ENCODE measurements around the gene ERRFI1. TPM values are rescaled to one million over a fixed set of nuclear protein-coding genes. Genes with fewer than 3 reads are reported as not detected.

ERRFI1 gene
- total RNA-seq, 2 experiments from 2014 or later = 1.5 to 1.9 TPM

DNA sequence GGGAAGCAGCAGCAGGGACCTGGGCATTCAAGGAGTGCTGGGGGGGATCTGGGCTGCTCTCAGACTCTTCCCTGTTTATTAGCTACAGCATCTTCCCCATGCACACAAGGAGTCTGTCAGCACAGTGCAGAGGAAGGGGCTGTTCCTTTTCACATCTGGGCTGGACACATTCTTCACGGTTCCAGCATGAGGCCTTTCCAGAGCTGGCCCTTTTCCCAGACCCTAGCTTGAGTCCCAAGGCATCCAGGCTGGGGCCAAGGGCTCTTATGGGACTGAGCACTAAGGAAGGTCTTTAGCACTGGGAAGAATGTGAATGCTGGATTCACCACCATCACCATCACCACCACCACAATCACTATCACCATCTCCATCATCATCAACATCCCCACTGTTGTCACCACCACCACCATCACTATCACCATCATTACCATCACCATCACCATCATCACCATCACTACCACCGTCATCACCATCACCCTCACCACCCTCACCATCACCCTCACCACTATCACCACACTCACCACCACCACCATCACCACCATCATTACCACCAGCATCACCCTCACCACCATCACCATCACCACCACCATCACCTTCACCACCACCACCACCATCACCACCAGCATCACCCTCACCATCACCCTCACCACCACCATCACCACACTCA lies 36.2 kb downstream of the ERRFI1 start:
- POLR2A ChIA-PET = no interaction called here
- no peaks in the 10 kb centered on the region for H3K27me3 Mint-ChIP-seq
- no peak overlapping the region for H3K27ac Mint-ChIP-seq
- intact Hi-C loops (cut with micrococcal nuclease) = no loop called here
- peaks cover 28% of the 10 kb centered on the region for H3K36me3 Mint-ChIP-seq
- DNase-seq = no peak
- H3K9me3 Mint-ChIP-seq = no peaks in the 10 kb centered on the region
- H3K4me3 Mint-ChIP-seq = no peak overlapping the region
- H3K4me1 Mint-ChIP-seq (ENCODE audit: low read depth) = peaks cover 6% of the 10 kb centered on the region
- CTCF ChIA-PET = interaction anchor here (1.2 kb wide), 1 partner anchor 359 kb away, joined by 3 read pairs; no protein-coding TSS in a partner anchor

DNA sequence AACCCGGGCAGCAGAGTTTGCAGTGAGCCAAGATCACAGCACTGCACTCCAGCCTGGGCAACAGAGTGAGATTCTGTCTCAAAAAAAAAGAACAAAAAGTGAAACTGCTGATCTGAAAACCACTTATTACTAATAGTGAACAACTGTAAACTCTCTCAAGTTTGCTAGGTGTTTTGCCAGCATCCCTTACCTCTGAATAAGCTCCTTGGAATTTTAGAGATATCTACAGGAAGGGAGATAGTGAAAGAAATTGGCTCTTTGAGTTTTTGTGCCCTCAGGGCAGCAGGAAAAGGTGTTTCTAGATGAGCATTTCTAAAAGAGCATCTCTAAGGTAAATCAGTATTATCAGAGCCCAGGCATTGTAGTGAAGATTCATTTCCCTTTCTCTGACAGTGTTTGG lies 37.5 kb downstream of the ERRFI1 start:
- Mint-ChIP-seq H3K27me3 (no peaks in the 10 kb centered on the region), H3K27ac (no peak overlapping the region), H3K9me3 (no peaks in the 10 kb centered on the region), H3K4me3 (no peak overlapping the region), H3K4me1 (ENCODE audit: low read depth) (peaks cover 4% of the 10 kb centered on the region), H3K36me3 (peaks cover 41% of the 10 kb centered on the region)
- CTCF ChIA-PET = interaction anchor here (1.2 kb wide), 1 partner anchor 360 kb away, joined by 3 read pairs; no protein-coding TSS in a partner anchor
- POLR2A ChIA-PET = no interaction called here
- intact Hi-C loops (cut with micrococcal nuclease) = no loop called here
- no peak for DNase-seq

DNA sequence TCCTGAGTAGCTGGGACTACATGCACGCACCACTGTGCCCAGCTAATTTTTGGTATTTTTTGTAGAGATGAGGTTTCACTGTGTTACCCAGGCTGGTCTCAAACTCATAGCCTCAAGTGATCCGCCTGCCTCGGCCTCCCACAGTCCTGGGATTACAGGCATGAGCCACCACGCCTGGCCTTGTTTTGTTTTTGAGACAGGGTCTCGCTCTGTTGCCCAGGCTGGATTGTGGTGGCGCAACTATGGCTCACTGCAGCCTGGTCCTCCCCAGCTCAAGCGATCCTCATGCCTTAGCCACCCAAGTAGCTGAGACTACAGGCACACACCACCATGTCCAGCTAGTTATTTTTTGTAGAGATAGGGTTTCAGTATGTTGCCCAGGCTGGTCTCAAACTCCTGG lies 38.6 kb downstream of the ERRFI1 start:
- Mint-ChIP-seq H3K4me1 (ENCODE audit: low read depth) (peaks cover 5% of the 10 kb centered on the region), H3K36me3 (peaks cover 45% of the 10 kb centered on the region), H3K27me3 (no peaks in the 10 kb centered on the region), H3K9me3 (no peaks in the 10 kb centered on the region), H3K27ac (no peak overlapping the region), H3K4me3 (no peak overlapping the region)
- no peak for DNase-seq
- CTCF ChIA-PET = no interaction called here
- intact Hi-C loops (cut with micrococcal nuclease) = no loop called here
- POLR2A ChIA-PET = no interaction called here

GRCh38 chr1:7985851-7986612 lies 40.1 kb downstream of the ERRFI1 start:
- no peak for DNase-seq
- ChIA-PET CTCF (no interaction called here), POLR2A (no interaction called here)
- Mint-ChIP-seq H3K27ac (no peak overlapping the region), H3K9me3 (no peaks in the 10 kb centered on the region), H3K4me1 (ENCODE audit: low read depth) (peaks cover 9% of the 10 kb centered on the region), H3K36me3 (peaks cover 48% of the 10 kb centered on the region), H3K4me3 (no peak overlapping the region), H3K27me3 (no peaks in the 10 kb centered on the region)
- intact Hi-C loops (cut with micrococcal nuclease) = no loop called here

GRCh38 chr1:7984811-7985210 lies 41.3 kb downstream of the ERRFI1 start:
- POLR2A ChIA-PET = no interaction called here

DNA sequence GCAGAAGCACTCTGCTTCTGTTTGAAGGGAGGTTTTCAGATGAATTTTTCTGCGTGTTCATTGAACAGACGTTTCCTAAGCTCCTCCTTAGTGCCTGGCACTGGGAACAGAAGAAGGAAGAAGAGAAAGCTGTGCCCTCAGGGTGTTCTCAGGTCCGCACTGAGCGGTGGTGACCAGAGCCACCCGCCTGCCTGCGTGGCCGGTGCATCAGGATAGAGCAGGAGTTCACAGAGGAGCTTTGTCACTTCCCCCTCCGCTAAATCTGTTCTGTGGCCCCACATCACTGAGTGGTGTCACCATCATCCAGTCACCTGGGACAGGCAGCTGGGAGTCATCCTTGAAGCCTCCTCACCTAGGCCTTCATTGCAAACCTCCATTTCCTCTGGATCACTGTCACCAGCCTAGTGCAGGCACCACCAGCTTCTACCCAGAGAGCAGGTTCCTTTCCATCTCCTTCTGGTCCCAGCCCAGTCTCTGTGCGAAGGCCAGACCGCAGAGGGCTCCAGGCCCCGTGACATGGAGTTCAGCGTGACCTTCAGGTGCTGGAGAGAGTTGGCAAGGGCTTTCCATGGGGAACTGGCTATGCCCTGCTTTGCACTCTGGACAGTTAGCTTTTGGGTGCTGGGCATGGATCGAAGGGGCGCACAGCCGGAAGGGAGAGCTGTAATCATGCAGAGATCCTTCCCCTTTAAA lies 42.9 kb downstream of the ERRFI1 start:
- no peaks in the 10 kb centered on the region for H3K27me3 Mint-ChIP-seq
- CTCF ChIA-PET = interaction anchor here (0.8 to 3.9 kb wide), 8 partner anchors 8 to 381 kb away, joined by 3 to 30 read pairs (median 4); no protein-coding TSS in a partner anchor
- H3K4me1 Mint-ChIP-seq (ENCODE audit: low read depth) = peaks cover 5% of the 10 kb centered on the region
- peaks cover 45% of the 10 kb centered on the region for H3K36me3 Mint-ChIP-seq
- DNase-seq = no peak
- H3K27ac Mint-ChIP-seq = no peak overlapping the region
- POLR2A ChIA-PET = no interaction called here
- intact Hi-C loops (cut with micrococcal nuclease) = no loop called here
- no peaks in the 10 kb centered on the region for H3K9me3 Mint-ChIP-seq
- H3K4me3 Mint-ChIP-seq = no peak overlapping the region

More at GRCh38 chr1:7984811-7985210, 41.3 kb downstream of the ERRFI1 start:
- CTCF ChIA-PET = interaction anchor here (1.4 to 2.6 kb wide), 4 partner anchors 9 to 366 kb away, joined by 3 to 21 read pairs (median 8); no protein-coding TSS in a partner anchor
- Mint-ChIP-seq H3K4me1 (ENCODE audit: low read depth) (peaks cover 9% of the 10 kb centered on the region), H3K27ac (no peak overlapping the region), H3K36me3 (peaks cover 43% of the 10 kb centered on the region), H3K4me3 (no peak overlapping the region), H3K27me3 (no peaks in the 10 kb centered on the region), H3K9me3 (no peaks in the 10 kb centered on the region)
- no peak for DNase-seq
- intact Hi-C loops (cut with micrococcal nuclease) = no loop called here

- Mint-ChIP-seq H3K36me3 (peaks cover 40% of the 10 kb centered on the region), H3K4me3 (no peak overlapping the region), H3K27ac (no peak overlapping the region), H3K9me3 (no peaks in the 10 kb centered on the region), H3K27me3 (no peaks in the 10 kb centered on the region), H3K4me1 (ENCODE audit: low read depth) (peaks cover 5% of the 10 kb centered on the region)
- ChIA-PET POLR2A (no interaction called here), CTCF (interaction anchor here (1.2 to 3.9 kb wide), 6 partner anchors 32 to 370 kb away, joined by 3 to 30 read pairs (median 4); no protein-coding TSS in a partner anchor)
- DNase-seq = no peak
- intact Hi-C loops (cut with micrococcal nuclease) = no loop called here
Observed at GRCh38 chr1:7980984-7981383, 45.1 kb downstream of the ERRFI1 start.

GRCh38 chr1:7975212-7975865 lies 50.8 kb downstream of the ERRFI1 start:
- Mint-ChIP-seq H3K4me1 (ENCODE audit: low read depth) (peaks cover 2% of the 10 kb centered on the region), H3K27ac (no peak overlapping the region), H3K27me3 (no peaks in the 10 kb centered on the region), H3K4me3 (no peak overlapping the region), H3K9me3 (no peaks in the 10 kb centered on the region), H3K36me3 (peaks cover 39% of the 10 kb centered on the region)
- DNase-seq = peak; percentile 58
- ChIA-PET POLR2A (interaction anchor here (0.6 to 2.4 kb wide), 2 partner anchors 13 to 406 kb away, joined by 3 to 8 read pairs; partner anchors contain the start of gene PARK7), CTCF (interaction anchor here (0.6 to 2.5 kb wide), 15 partner anchors 9 to 375 kb away, joined by 3 to 32 read pairs (median 4); partner anchors contain the start of gene TNFRSF9)
- intact Hi-C loops (cut with micrococcal nuclease) = no loop called here

DNA sequence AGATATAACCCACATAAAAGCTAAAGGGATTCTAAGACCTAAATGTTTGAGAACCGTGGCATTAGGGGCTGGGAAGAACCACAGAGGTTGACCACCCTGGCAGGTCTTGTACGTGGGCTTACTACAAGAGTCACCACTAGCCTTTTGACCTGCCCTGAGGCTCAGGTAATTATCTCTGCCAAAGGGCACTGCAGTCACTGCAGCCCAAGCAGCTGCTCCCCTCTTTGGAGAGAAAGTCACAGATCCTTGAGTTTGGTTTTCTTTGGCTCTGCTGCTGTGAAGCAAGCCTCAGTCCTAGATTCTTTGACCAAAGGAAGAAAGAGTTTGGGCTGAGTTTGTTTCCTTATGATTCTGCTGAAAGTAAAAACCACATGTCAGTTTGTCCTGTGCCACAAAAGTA lies 53.0 kb downstream of the ERRFI1 start:
- H3K4me3 Mint-ChIP-seq = no peak overlapping the region
- ChIA-PET POLR2A (no interaction called here), CTCF (no interaction called here)
- H3K27ac Mint-ChIP-seq = no peak overlapping the region
- no peaks in the 10 kb centered on the region for H3K9me3 Mint-ChIP-seq
- intact Hi-C loops (cut with micrococcal nuclease) = no loop called here
- DNase-seq = no peak
- H3K36me3 Mint-ChIP-seq = peaks cover 45% of the 10 kb centered on the region
- peaks cover 2% of the 10 kb centered on the region for H3K4me1 Mint-ChIP-seq (ENCODE audit: low read depth)
- no peaks in the 10 kb centered on the region for H3K27me3 Mint-ChIP-seq

DNA sequence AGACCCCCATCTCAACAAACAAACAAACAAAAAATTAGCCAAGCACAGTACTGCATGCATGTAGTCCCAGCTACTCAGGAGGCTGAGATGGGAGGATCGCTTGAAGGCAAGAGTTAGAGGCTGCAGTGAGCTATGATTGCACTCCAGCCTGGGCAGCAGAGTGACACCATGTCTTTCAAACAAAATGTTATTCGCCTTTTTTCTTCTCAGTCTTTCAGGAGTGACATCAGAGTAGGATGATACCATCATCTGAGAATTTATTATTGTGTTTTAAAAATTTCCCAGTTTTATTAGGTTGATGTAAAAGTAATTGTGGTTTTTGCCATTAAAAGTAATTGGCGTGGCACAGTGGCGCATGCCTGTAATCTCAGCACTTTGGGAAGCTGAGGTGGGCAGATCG lies 53.8 kb downstream of the ERRFI1 start:
- Mint-ChIP-seq H3K9me3 (no peaks in the 10 kb centered on the region), H3K36me3 (peaks cover 44% of the 10 kb centered on the region), H3K27me3 (no peaks in the 10 kb centered on the region), H3K4me1 (ENCODE audit: low read depth) (peaks cover 6% of the 10 kb centered on the region), H3K4me3 (no peak overlapping the region), H3K27ac (no peak overlapping the region)
- no peak for DNase-seq
- ChIA-PET POLR2A (no interaction called here), CTCF (no interaction called here)
- intact Hi-C loops (cut with micrococcal nuclease) = no loop called here

- CTCF ChIA-PET = interaction anchor here (0.6 to 1.1 kb wide), 2 partner anchors 40 to 80 kb away, joined by 3 to 4 read pairs; no protein-coding TSS in a partner anchor
- H3K36me3 Mint-ChIP-seq = peaks cover 52% of the 10 kb centered on the region
- H3K27ac Mint-ChIP-seq = no peak overlapping the region
- DNase-seq = no peak
- POLR2A ChIA-PET = interaction anchor here (1.4 kb wide), 1 partner anchor 9 kb away, joined by 4 read pairs; the partner anchor contains the start of gene PARK7
- H3K4me3 Mint-ChIP-seq = no peak overlapping the region
- no peaks in the 10 kb centered on the region for H3K9me3 Mint-ChIP-seq
- peaks cover 16% of the 10 kb centered on the region for H3K4me1 Mint-ChIP-seq (ENCODE audit: low read depth)
- intact Hi-C loops (cut with micrococcal nuclease) = no loop called here
- H3K27me3 Mint-ChIP-seq = no peaks in the 10 kb centered on the region
Observed at GRCh38 chr1:7971024-7971423, 55.1 kb downstream of the ERRFI1 start.
